ENCODE data around the gene RUNX1. TPM values are rescaled to one million over a fixed set of nuclear protein-coding genes. Genes with fewer than 3 reads are reported as not detected.

The RUNX1 gene
- total RNA-seq, 1 experiment from 2014 or later, result 86.2 TPM

DNA sequence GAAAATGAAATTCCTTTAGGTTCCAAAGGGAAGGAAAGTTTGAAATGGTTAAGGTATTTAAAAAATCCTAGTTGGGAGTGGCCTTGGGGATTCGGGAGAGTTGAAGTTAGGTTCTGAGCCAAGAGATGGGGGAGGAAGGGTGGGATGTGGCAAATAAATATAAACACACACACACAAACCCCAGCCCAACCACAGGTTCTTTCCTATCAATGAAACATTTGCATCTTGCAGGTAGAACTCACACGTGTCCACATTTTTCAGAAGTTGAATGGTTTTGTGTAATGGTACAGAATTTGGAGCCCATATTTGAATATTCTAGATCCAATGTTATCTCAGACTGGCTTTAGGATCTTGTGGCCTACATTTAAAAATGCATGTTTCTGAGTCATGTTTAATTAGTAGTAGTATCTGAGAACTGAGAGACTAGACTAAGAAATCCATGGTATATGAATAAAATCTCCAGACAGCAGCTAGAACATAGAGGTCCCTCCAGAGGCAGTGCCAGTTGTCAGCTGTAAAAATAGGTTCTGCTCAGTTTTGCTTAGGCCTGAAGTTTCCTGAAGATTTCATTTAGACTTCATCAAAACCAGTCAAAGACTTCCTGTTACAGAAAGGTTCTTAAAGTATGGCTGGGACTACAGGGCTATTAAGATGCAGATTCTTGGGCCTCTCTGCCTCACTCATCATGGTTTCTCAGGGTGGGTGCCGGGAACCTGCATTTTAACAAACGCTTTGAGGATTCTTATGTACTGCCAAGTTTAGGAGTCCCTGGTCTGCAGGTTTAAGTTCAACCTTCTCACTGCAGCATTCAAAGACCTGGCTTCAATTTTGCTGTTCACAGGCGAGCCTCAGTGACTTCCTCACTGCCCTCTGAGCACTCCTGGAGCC lies 21.3 kb downstream of the RUNX1 start:
- no peak overlapping the region for H3K4me3 Mint-ChIP-seq (ENCODE audit: unreplicated experiment)
- no TSS peak for BruUV-seq (replicated peaks)
- POLR2A ChIA-PET, result no interaction called here

GRCh38 chr21:35026617-35027562 lies 22.2 kb downstream of the RUNX1 start:
- no peak overlapping the region for H3K4me3 Mint-ChIP-seq (ENCODE audit: unreplicated experiment)
- H3K27me3 Mint-ChIP-seq (ENCODE audit: insufficient read depth, unreplicated experiment), result no peaks in the 10 kb centered on the region
- intact Hi-C loops (cut with micrococcal nuclease), result no loop called here
- ChIA-PET CTCF (no interaction called here), POLR2A (interaction anchor here (0.5 kb wide), 1 partner anchor 78 kb away, joined by 3 read pairs; no protein-coding TSS in a partner anchor)
- TF ChIP-seq, protein P1, sequence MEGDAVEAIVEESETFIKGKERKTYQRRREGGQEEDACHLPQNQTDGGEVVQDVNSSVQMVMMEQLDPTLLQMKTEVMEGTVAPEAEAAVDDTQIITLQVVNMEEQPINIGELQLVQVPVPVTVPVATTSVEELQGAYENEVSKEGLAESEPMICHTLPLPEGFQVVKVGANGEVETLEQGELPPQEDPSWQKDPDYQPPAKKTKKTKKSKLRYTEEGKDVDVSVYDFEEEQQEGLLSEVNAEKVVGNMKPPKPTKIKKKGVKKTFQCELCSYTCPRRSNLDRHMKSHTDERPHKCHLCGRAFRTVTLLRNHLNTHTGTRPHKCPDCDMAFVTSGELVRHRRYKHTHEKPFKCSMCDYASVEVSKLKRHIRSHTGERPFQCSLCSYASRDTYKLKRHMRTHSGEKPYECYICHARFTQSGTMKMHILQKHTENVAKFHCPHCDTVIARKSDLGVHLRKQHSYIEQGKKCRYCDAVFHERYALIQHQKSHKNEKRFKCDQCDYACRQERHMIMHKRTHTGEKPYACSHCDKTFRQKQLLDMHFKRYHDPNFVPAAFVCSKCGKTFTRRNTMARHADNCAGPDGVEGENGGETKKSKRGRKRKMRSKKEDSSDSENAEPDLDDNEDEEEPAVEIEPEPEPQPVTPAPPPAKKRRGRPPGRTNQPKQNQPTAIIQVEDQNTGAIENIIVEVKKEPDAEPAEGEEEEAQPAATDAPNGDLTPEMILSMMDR (IDR thresholded peaks at IDR 0.05; ENCODE audit: unreplicated experiment), result no peak
- H3K36me3 Mint-ChIP-seq (ENCODE audit: insufficient read depth, unreplicated experiment), result peaks cover 8% of the 10 kb centered on the region
- no TSS peak for BruUV-seq (replicated peaks)
- H3K27ac Mint-ChIP-seq (ENCODE audit: low read depth, unreplicated experiment), result no peak overlapping the region
- H3K4me1 Mint-ChIP-seq (ENCODE audit: insufficient read depth, unreplicated experiment), result no peaks in the 10 kb centered on the region
- H3K9me3 Mint-ChIP-seq (ENCODE audit: unreplicated experiment), result no peaks in the 10 kb centered on the region
- DNase-seq (ENCODE audit: unreplicated experiment), result no peak

More for the DNA sequence above, 21.3 kb downstream of the RUNX1 start:
- H3K4me1 Mint-ChIP-seq (ENCODE audit: insufficient read depth, unreplicated experiment), result no peaks in the 10 kb centered on the region
- intact Hi-C loops (cut with micrococcal nuclease), result no loop called here
- CTCF ChIA-PET, result no interaction called here
- H3K36me3 Mint-ChIP-seq (ENCODE audit: insufficient read depth, unreplicated experiment), result peaks cover 5% of the 10 kb centered on the region
- peaks cover 3% of the 10 kb centered on the region for H3K9me3 Mint-ChIP-seq (ENCODE audit: unreplicated experiment)
- H3K27me3 Mint-ChIP-seq (ENCODE audit: insufficient read depth, unreplicated experiment), result no peaks in the 10 kb centered on the region
- H3K27ac Mint-ChIP-seq (ENCODE audit: low read depth, unreplicated experiment), result no peak overlapping the region
- TF ChIP-seq, protein P1 (IDR thresholded peaks at IDR 0.05; ENCODE audit: unreplicated experiment), result no peak
- DNase-seq (ENCODE audit: unreplicated experiment), result no peak

DNA sequence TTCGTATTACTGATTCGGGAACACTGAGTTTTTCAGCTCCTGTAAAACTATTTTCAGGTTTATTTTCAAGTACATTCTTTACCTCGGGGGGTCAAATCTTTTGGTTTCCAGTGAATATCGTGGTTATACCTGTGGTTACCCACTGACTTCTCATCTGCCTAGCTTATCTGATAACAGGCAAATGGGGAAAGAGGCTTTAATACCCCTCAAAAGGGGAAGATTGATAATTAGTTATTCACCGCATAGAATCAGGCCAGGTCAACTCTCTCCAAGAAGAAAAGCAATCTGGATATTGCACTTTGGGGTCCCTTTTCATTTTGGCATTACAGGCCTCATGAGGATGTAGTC lies 23.0 kb downstream of the RUNX1 start:
- no peak overlapping the region for H3K4me3 Mint-ChIP-seq (ENCODE audit: unreplicated experiment)
- no peaks in the 10 kb centered on the region for H3K4me1 Mint-ChIP-seq (ENCODE audit: insufficient read depth, unreplicated experiment)
- POLR2A ChIA-PET, result interaction anchor here (0.5 kb wide), 1 partner anchor 78 kb away, joined by 3 read pairs; no protein-coding TSS in a partner anchor

More for the DNA sequence above, 23.0 kb downstream of the RUNX1 start:
- DNase-seq (ENCODE audit: unreplicated experiment), result no peak
- no TSS peak for BruUV-seq (replicated peaks)
- CTCF ChIA-PET, result interaction anchor here (0.5 to 0.6 kb wide), 2 partner anchors 821 to 1003 kb away, joined by 3 to 4 read pairs; no protein-coding TSS in a partner anchor
- no peak overlapping the region for H3K27ac Mint-ChIP-seq (ENCODE audit: low read depth, unreplicated experiment)
- intact Hi-C loops (cut with micrococcal nuclease), result no loop called here
- TF ChIP-seq, protein P1 (IDR thresholded peaks at IDR 0.05; ENCODE audit: unreplicated experiment), result no peak
- H3K27me3 Mint-ChIP-seq (ENCODE audit: insufficient read depth, unreplicated experiment), result no peaks in the 10 kb centered on the region
- H3K9me3 Mint-ChIP-seq (ENCODE audit: unreplicated experiment), result no peaks in the 10 kb centered on the region
- peaks cover 11% of the 10 kb centered on the region for H3K36me3 Mint-ChIP-seq (ENCODE audit: insufficient read depth, unreplicated experiment)
